ENCODE measurements around the gene TNP1. TPM values are rescaled to one million over a fixed set of nuclear protein-coding genes. Genes with fewer than 3 reads are reported as not detected.

TNP1 gene
- polyA plus RNA-seq, 1 of the 3 experiments (the other 2 are of a cell fraction), result not detected

- H3F3A ChIP-seq (replicated peaks; ENCODE audit: insufficient read depth), result no peaks in the 10 kb centered on the region
- no peaks in the 10 kb centered on the region; the same call in 1 of the 2 replicates for H3K27me3 ChIP-seq (ENCODE audit: insufficient read depth)
- H3K79me2 ChIP-seq (ENCODE audit: insufficient read depth), result no peaks in the 10 kb centered on the region
- no peak overlapping the region for H3K9ac ChIP-seq
- no peaks in the 10 kb centered on the region for H4K20me1 ChIP-seq (ENCODE audit: insufficient read depth)
- no peak overlapping the region for H3K4me2 ChIP-seq
- H2AFZ ChIP-seq (ENCODE audit: low read depth), result no peak overlapping the region
- ChIA-PET CTCF (interaction anchor here (0.8 to 0.9 kb wide), 2 partner anchors 14 to 129 kb away, joined by 3 read pairs; no protein-coding TSS in a partner anchor), POLR2A (no interaction called here)
- H3K9me2 ChIP-seq, result no peaks in the 10 kb centered on the region
- H3K36me3 ChIP-seq (replicated peaks in 1 of 2; ENCODE audit: control insufficient read depth in 1 of 2, insufficient read depth in 2 of 2, low read length in 1 of 2), result no peaks in the 10 kb centered on the region
- no peaks in the 10 kb centered on the region for H3K4me1 ChIP-seq (ENCODE audit: control insufficient read depth in 1 of 2, insufficient read depth in 2 of 2, low read depth in 1 of 2, low read length in 1 of 2)
- TF ChIP-seq EP300 (IDR thresholded peaks at IDR 0.05; ENCODE audit: borderline replicate concordance in 1 of 2, low read depth in 1 of 2, low read length in 1 of 2) (no peak), POLR2AphosphoS5 (IDR thresholded peaks at IDR 0.05; ENCODE audit: low read depth, low read length) (no peak), FOXJ3 (CRISPR knock-in tag; IDR thresholded peaks at IDR 0.05) (no peak), TAF1 (IDR thresholded peaks at IDR 0.05; ENCODE audit: borderline replicate concordance, low read depth, low read length) (no peak), RXRA (IDR thresholded peaks at IDR 0.05; ENCODE audit: borderline replicate concordance, low read depth) (no peak), GABPA (IDR thresholded peaks at IDR 0.05; ENCODE audit: low read depth) (no peak), MEF2A (IDR thresholded peaks at IDR 0.05; ENCODE audit: borderline replicate concordance, low read depth) (no peak)
- TF ChIP-seq, protein P1, sequence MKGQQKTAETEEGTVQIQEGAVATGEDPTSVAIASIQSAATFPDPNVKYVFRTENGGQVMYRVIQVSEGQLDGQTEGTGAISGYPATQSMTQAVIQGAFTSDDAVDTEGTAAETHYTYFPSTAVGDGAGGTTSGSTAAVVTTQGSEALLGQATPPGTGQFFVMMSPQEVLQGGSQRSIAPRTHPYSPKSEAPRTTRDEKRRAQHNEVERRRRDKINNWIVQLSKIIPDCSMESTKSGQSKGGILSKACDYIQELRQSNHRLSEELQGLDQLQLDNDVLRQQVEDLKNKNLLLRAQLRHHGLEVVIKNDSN (IDR thresholded peaks at IDR 0.05; ENCODE audit: borderline replicate concordance, low read depth), result no peak
- H3K4me3 ChIP-seq (ENCODE audit: low read depth in 2 of 2, low read length in 1 of 2), result no peak overlapping the region
- H3K27ac ChIP-seq (ENCODE audit: low read depth in 2 of 2, low read length in 1 of 2), result no peak overlapping the region
- DNase-seq, result no peak
- WGBS (ENCODE audit: low lambda C conversion rate), result 64% methylated on average over 19 of the region's 30 CpGs
- H3K9me3 ChIP-seq, result no peaks in the 10 kb centered on the region
Measured at GRCh38 chr2:216810399-216811160, 49.3 kb downstream of the TNP1 start.

Other genes starting within 250 kb of the TNP1 start
- gene IGFBP2, start 226.6 kb downstream of the TNP1 start, polyA plus RNA-seq (2012; rRNA removed), result 668 and 695 TPM in 2 replicates
- gene IGFBP5, start 164.5 kb downstream of the TNP1 start, polyA plus RNA-seq (2012; rRNA removed), result 156 and 323 TPM in 2 replicates

Measured in SK-N-SH (cell line).